HG02678 (cell line): Measurements from ENCODE around the gene SLC1A6.
"Not testable (repeated sequence)": the region's sequence is repeated elsewhere in the genome, so short reads cannot be mapped to it uniquely, and the experiment has no call there.

Source experiments
- ATAC-seq: cut with Tn5 transposase; IDR thresholded peaks from one replicate; pipeline ENCODE4 v1.9.1; 2021; ENCODE audit warnings: mild to moderate bottlenecking, moderate library complexity; ENCODE audit not compliant: unreplicated experiment

SLC1A6 gene

DNA sequence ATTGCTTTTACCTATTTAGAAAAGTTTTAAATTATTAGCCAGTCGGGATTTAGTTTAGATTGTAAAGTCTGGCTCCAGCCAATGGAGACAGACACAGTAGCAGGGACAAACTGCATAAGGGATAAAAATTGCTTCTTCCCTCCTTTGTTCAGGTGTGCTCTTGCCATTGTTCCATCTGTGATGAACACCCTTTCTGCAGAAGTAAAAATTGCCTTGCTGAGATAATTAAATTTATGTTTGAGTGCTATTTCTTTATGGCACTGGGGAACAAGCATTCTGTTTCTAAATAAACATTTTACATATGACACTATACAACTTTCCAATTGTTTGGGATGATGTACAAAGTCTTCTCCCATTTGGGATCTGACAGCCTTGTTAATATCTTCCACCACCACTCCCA is 20.4 kb downstream of the SLC1A6 start:
- no peak for ATAC-seq

DNA sequence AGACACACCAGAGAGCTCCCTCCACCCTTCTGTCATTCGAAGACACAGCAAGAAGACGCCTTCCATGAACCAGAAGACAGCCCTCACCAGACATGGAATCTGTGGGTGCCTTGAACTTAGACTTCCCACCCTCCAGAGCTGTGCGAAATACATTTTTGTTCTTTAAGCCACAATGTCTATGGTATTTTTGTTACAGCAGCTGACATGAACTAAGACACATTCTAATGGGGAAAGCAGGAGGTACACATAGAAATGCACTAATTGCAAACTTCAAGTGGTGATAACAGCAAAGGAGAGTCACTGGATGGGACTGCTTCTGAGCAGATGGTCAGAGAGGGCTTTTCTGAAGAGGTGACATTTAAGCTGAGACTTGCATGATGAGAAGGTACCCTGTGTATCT is 22.2 kb downstream of the SLC1A6 start:
- no peak for ATAC-seq

DNA sequence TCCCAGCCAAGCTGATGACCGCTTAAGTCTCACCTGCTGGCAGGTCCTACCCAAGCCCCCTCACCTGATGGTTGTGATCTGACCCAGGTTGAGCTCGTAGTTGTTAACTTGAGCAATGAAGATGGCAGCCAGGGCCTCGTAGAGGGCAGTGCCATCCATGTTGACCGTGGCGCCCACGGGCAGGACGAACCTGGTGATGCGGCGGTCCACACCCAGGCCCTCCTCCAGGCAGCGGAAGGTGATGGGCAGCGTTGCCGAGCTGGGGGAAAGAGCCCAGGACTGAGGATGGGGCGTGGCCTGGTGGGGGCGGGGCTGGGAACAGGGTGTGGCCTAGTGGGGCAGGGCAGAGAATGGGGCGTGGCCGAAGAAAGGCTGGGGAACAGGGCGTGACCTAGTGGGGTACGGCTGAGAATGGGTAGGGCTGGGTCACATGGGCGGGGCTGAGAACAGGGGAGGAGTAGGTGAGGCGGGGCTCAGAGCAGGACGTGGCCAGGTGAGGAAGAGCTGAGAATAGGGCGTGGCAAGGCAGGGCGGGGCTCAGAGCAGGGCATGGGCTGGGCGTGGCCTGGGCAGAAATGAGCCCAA is 25.5 kb downstream of the SLC1A6 start:
- no peak for ATAC-seq

DNA sequence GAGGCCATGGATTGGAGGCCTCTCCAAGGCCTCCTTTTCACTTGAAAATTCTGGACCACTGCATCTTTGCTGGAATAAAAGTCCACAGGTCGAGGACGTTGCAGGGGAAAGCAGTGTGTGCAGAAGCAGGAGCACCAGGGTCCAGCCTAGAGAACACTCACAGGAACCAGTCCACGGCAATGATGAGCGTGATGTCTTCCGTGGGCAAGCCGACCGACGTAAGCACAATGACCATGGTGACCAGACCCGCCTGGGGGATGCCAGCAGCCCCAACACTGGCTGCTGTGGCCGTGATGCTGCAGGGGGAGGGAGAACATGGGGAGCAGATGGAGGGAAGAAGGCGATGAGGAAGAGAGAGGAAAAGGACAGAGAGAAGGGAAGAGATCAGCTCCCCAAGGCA is 26.9 kb downstream of the SLC1A6 start:
- no peak for ATAC-seq

DNA sequence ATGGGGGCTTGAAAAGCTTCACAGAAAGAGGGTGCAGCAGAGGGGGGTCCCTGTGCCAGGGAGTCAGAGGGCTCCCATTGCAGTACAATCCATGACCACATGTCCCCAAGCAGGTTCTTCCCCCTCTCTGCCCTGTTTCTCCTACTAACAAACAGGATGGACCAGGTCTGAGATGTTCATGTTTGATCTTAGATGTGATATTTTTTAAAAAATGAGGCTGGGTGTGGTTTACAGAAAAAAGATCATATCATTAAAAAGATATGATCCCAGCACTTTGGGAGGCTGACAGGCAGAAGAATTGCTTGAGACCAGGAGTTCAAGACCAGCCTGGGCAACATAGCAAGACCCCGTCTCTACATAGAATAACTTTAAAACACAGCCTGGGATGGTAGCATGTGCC is 29.2 kb downstream of the SLC1A6 start:
- no peak for ATAC-seq

DNA sequence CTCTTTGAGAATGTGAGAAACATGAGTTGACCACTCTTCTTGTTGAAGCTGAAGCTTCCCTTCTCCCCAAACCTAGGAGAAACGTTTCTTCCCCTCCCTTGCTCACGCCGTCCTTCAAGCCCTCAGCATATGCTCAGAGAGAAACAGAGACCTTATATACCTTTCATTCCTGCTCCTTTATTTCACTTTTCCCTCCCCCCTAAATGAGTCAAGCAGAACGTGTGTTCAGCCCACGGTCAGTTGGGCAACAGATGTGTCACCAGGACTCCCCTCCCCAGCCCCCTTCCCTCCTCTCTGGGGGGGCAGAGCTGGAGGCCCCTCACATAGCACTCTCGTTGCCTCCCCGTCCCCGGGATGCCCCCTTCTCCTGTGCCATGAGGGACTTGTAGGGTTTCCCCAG is 29.8 kb downstream of the SLC1A6 start:
- no peak for ATAC-seq

DNA sequence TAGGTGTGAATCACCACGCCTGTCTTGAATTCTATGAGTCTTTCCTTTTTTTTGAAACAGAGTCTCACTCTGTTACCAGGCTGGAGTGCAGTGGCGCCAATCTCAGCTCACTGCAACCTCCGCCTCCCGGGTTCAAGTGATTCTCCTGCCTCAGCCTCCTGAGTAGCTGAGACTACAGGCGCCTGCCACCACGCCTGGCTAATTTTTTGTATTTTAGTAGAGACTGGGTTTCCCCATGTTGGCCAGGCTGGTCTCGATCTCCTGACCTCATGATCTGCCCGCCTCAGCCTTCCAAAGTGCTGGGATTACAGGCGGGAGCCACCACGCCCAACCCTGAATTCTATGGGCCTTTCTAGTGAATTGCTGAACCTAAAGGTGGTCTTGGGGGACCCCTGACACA is 30.3 kb downstream of the SLC1A6 start:
- ATAC-seq: not testable (repeated sequence)

DNA sequence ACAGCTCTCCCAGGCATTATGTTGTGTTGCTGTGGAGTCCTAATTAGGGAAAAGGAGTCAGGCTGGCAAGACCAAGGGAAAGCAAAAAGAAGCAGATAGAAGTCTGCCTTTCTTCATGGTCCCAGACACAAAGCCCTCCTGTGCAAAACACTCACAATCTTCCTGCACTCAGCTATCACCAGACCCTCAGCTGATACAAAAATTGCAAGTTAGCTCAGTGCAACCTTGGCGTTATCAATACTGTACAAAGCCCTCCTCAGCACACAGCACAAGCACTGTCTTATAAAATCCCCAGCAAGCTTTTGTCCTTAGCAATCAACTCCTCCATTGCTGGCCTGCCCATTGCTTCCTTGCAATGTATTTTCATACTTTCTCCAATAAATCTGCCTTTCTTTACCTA is 35.2 kb downstream of the SLC1A6 start:
- ATAC-seq: no peak

DNA sequence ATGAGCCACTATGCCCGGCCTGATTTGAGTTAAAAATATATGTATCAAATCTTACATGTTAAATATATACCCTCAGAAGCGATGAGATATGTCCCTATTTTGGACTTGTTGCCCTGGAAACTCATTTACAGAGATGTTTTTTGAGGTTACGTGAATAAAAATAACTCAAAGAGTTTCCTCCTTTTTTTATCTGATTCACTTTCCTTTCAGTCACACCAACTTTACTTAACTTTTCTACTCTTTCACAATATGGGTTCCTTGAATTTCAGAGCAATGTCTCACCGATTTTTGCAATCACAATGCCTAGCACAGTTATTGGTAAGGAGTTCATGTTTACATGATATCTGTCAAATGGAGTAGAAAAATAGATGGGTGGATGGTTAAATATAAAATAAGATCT is 36.1 kb downstream of the SLC1A6 start:
- ATAC-seq: no peak

DNA sequence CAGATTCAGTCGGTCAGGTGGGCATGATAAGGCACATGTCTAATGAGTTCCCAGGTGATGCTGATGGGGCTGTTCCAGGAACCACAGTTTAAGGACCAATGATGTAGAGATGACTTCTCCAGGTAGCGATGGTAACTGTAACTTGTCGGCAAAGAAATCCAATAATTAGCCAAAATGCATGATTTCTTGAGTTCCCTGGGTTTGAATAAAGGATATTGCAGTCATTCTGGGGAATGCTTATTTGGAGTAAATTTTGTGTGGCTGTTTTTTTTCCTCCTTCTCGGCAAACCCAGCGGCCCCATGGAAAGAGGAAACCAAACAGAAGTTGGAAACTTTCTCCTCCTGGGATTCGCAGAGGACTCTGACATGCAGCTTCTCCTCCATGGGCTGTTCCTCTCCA is 38.5 kb downstream of the SLC1A6 start, which contains the start of gene OR7C2:
TSS of gene OR7C2 (plus strand) at position 301 of the 400 bp plus-strand sequence. CDS start at position 301, 0 bp downstream.
- no peak for ATAC-seq

DNA sequence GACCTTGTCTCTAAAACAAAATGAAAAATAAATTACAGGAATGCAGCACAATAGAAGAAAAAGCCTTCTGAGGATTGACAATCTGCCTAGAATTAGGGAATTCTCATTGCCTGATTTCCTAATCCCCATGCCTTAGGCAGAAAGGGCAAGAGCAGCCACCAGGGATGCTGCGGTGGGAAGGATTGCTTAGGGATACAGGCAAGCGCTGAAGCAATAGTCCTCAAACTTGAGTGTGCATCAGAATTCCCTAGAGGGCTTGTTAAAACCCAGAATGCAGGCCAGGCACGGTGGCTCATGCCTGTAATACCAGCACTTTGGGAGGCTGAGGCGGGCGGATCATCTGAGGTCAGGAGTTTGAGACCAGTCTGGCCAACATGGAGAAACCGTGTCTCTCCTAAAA is 39.4 kb downstream of the SLC1A6 start:
- ATAC-seq: no peak

DNA sequence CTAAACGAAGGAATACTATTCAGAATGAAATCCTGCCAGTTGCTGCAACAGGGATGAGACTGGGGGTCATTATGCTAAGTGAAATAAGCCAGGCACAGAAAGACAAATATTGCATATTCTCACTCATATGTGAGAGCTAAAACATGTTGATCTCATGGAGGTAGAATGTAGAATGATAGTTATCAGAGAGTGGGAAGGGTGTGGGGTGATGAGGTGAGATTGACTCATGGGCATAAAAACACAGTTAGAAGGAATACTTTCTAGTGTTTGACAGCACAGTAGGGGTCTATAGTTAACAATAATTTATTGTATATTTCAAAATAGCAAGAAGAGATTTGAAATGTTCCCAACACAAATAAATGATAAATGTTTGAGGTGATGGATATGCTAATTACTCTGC is 46.2 kb downstream of the SLC1A6 start:
- ATAC-seq: no peak

DNA sequence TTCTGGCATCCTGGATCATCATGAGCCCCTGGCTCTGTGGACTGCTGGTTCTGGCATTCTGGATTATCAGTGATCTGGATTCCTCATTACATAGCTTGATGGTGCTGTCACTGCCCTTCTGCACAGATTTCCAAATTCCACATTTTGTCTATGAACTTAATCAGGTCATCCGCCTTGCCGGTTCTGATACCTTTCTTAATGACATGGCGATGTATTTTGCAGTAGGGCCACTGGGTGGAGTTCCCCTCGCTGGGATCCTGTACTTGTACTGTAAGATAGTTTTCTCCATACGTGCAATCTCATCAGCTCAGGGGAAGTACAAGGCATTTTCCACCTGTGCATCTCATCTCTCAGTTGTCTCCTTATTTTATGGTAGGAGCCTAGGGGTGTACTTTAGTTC is 62.8 kb downstream of the SLC1A6 start:
- ATAC-seq: no peak

DNA sequence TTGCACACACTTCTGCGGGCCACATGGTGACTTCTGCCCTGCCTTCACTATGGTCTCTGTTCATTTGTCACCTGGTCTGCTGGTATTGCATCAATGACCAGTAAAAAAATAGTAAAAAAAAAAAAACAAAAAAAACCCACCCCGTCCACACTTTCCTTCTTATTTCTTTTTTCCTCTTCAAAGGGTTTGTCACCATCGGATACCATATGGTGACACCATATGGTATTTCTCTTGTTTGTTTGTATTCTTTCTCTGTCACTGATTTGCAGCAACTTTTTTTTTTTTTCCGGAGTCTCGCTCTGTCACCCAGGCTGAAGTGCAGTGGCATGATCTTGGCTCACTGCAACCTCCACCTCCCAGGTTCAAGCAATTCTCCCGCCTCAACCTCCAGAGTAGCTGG is 64.5 kb downstream of the SLC1A6 start:
- ATAC-seq: no peak

DNA sequence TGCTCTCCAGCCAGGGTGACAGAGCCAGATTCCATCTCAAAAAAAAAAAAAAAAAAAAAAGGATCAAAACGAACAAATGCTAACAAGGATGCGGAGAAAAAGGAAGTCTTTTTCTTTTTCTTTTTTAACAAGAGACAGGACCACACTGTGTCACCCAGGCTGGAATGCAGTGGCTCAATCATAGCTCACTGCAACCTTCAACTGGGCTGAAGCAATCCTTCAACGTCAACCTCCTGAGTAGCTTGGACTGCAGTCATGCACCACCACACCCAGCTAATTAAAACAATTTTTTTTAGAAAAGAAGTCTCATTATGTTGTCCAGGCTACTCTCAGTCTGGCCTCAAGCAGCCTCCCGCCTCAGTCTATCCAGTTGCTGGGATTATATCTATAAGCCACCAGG is 73.0 kb downstream of the SLC1A6 start:
- ATAC-seq: no peak

DNA sequence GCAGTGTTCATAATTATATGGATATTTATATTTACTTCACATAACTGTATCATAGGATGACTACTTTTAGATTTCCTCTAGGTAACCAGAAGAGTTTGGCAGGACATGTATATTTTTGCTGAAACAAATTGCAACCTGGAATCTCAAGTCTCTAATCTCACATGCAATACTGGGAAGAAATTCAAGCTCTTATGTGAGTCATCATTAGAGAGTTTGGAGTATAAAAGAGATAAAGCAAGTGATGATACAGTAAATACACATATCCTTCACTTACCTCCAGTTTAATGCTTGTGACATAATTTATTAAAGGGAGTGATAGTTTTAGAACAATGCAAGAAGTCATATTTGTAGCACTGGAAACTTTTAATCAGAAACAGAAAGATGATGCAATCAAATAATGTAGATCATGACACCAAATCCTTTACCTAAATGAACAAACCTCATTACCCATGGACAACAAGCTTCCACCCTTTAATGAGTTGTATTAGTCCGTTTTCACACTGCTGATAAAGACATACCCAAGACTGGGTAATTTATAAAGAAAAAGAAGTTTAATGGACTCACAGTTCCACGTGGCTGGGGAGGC is 77.9 kb downstream of the SLC1A6 start:
- no peak for ATAC-seq
